Right renal cortex interstitium (tissue), 3 donors: ENCODE data around the gene RUFY2. TPM values are rescaled to one million over a fixed set of nuclear protein-coding genes. Genes with fewer than 3 reads are reported as not detected.

Source experiments
- DNase-seq, 3 donors: peaks; one replicate each; pipeline ENCODE4 v3.0.0-alpha.2; 2013; ENCODE audit warnings: low read depth in 3 of 3, low spot score in 2 of 3
- polyA plus RNA-seq, 3 donors: library from polyadenylated mRNA; unstranded; fragments of 120-200 nt; gene quantifications; one replicate each; pipeline ENCODE4 v1.2.1, GENCODE V29; 2013; ENCODE audit not compliant: insufficient read length in 3 of 3

The RUFY2 gene
- polyA plus RNA-seq, 3 donors: 20.3 to 25.2 (median 23.5) TPM

GRCh38 chr10:68365611-68366010 lies 41.5 kb downstream of the RUFY2 start:
- no peak for DNase-seq

GRCh38 chr10:68364101-68364886 lies 42.8 kb downstream of the RUFY2 start:
- DNase-seq: no peak

- no peak for DNase-seq
Observed at GRCh38 chr10:68362590-68362989, 44.5 kb downstream of the RUFY2 start.

- no peak for DNase-seq
Observed at GRCh38 chr10:68359189-68359588, 47.9 kb downstream of the RUFY2 start.

- no peak for DNase-seq
Observed at GRCh38 chr10:68353537-68353936, 53.5 kb downstream of the RUFY2 start.

- no peak for DNase-seq
Observed at GRCh38 chr10:68348265-68348741, 58.8 kb downstream of the RUFY2 start.

GRCh38 chr10:68346774-68347173 lies 60.3 kb downstream of the RUFY2 start:
- no peak for DNase-seq

- DNase-seq: no peak
Observed at GRCh38 chr10:68345621-68346020, 61.5 kb downstream of the RUFY2 start.

GRCh38 chr10:68342909-68343516 lies 64.1 kb downstream of the RUFY2 start:
- no peak for DNase-seq

- DNase-seq: no peak
Observed at GRCh38 chr10:68340358-68341080, 66.6 kb downstream of the RUFY2 start.

- no peak for DNase-seq
Observed at GRCh38 chr10:68336754-68337351, 70.2 kb downstream of the RUFY2 start.

- DNase-seq: no peak
Observed at GRCh38 chr10:68334672-68335467, 72.2 kb downstream of the RUFY2 start.

- DNase-seq: no peak
Observed at GRCh38 chr10:68333440-68334431, 73.3 kb downstream of the RUFY2 start.

- DNase-seq: no peak
Observed at GRCh38 chr10:68333058-68333395, 74.0 kb downstream of the RUFY2 start.

- peak; percentile 71 to 76 (median 72) for DNase-seq
Observed at GRCh38 chr10:68332259-68333057, 74.6 kb downstream of the RUFY2 start, which contains the start of gene PBLD. PBLD (minus strand) TSS chr10:68332928; CDS start chr10:68306844, 26,084 bp downstream.

GRCh38 chr10:68331455-68332258 lies 75.4 kb downstream of the RUFY2 start, which contains the start of gene HNRNPH3:
HNRNPH3 (plus strand) TSS chr10:68332064; CDS start chr10:68337222, 5,158 bp downstream.
- peak; percentile 97 to 99 (median 98) for DNase-seq

- no peak for DNase-seq
Observed at GRCh38 chr10:68330852-68331454, 76.1 kb downstream of the RUFY2 start.
